GM04504 (cell line): ENCODE data around the gene MTURN.
A peak's percentile ranks its signal among the peaks of the same experiment; 100 is the strongest.
"Not testable (repeated sequence)": the region's sequence is repeated elsewhere in the genome, so short reads cannot be mapped to it uniquely, and the experiment has no call there.

Experiments used
- DNase-seq: peaks from one replicate; pipeline ENCODE4 v3.0.0-alpha.2; 2012; ENCODE audit warnings: low read depth

Gene MTURN

DNA sequence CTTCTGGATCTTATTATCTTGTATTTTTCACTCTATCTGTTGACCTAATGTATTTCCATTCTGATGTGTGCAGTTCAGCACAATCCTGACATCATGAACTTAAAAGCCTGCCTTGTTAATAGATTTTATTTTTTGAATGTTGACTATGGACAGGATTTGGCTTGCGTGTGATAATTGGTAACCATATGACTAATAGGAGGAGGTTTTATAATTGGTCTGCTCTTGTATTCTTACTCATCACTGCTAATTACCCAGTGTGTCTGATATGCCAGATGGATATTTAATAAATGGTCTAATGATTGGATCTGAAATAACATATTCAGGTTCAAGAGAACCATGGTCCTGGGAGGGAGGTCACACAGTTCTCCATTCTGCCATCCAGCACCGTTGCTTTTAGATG lies 45.9 kb downstream of the MTURN start:
- no peak for DNase-seq

DNA sequence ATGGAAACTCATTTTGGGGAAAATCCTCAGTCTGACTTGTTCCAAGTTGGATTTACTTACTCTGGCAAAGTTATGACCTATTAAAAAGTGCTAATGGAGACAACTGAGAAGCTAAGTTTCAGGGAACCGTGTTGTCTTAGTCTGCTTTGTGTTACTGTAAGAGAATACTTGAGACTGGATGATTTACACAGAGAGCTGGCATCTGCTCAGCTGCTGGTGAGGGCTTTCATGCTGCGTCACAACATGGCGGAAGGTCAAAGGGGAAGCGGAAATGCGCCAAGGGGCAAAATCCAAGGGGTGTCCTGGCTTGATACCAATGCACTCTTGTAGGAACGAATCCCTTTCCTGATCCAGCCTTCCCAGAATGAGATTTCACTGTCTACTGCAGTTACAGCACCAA lies 46.4 kb downstream of the MTURN start:
- no peak for DNase-seq

DNA sequence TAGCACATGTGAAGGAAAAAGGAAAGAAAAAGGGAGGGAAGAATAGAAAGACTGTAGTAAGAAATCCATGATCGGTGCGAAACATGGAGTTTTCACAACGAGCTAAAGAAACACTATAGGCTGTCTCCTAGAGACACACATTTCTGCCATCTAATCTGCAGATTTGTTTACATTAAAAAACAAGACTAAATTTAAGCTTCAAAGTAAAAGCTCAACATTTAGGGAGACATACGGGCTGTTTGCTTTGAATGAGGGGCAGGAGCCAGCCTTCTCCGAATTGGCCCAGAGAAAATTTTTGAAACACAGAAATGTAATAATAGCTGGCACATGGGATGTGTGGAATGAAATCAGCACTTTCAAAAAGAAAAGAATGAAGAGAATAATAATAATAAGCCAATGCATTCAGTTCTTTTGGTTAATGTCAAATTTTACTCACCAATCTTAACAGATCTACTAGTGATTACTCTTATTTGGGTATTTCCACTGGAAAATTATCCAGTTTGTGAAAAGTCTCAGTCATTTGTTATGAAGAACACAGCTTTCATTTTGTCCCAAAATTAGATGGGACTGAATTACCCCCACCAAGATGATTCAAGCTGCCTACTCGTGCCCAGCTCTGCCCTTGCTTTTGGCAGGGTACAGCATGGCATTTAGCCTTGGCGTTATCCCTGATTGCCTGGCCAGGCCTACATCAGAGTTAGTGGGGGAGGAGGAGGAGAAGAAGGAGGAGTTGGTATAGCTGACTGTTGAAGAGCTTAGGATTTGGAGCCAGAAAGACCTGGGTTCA lies 47.1 kb downstream of the MTURN start:
- DNase-seq = no peak

DNA sequence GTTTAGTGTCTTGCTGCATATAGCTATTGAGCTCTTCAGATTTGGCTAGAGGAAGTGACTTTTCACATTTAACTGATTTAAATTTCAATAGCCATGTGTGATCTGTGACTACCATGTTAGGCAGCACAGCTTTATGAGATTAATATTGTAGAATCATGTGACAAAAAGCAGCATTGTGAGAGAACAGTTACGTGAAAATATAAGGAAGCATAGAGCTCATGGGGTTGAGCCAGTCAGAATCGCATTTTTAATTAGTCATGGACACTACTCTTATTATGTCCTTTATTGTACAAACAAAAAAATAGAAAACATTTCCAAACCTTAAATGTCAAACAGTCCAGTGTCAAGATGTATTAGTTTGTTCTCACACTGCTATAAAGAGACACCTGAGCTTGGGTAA lies 48.0 kb downstream of the MTURN start:
- DNase-seq = no peak

DNA sequence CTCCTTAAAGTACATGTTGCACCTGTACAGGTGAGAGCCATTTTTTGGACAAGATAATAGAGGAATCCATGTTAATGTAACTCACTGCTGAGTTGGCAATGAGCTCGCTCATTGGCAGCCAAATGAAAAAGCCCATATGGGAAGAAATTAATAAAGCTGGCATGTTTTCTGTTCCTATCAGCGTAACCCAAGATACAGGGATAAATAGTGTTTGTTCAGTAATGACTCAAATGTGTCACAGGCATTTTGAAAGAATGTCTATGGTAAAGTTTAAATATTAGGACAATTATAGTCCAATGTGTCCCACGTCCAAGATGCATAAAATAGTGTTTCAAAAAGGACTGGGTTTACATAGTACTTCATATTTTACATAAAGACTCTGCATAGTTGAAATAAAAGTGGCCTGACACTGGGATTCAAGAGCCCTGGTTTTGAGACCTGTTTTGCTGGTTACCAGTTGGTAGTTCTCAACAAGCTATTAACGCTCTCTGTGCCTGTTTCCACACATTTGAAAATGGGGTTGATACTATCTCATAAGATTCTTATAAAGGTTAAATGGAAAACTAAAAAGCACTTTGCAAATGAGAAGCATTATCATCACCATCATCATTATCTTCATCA lies 49.1 kb downstream of the MTURN start:
- DNase-seq = no peak

DNA sequence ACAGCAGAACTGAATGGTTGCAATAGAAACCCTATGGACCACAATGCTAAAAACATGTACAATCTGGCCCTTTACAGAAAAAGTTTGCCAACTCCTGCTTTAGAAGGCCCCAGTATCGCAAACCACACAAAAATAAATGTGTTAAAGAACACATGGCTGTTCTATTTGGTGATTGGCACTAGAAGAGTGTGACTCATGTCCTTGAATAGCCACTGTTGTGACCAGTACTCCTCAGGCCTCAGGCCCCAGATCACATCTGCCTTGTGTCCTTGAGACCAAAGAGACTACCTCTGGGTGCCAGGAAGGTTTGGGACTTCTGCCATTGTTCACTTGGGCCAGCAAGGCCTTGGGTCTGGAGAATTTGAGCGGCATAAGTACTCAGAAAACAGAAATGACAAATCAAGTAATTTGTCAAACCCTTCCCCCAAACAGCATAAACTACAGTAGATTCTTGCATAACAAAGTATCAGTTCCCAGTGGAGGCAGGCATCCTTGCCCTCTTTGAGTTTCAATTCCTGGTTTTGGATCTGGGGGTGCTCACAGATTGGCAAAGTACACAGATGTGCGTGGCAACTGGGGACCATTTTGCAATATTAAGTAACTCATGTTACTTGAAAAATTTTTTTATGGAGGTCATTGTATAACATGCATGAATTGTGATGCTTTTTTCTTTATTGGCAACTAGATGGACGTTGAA lies 50.2 kb downstream of the MTURN start:
- no peak for DNase-seq

DNA sequence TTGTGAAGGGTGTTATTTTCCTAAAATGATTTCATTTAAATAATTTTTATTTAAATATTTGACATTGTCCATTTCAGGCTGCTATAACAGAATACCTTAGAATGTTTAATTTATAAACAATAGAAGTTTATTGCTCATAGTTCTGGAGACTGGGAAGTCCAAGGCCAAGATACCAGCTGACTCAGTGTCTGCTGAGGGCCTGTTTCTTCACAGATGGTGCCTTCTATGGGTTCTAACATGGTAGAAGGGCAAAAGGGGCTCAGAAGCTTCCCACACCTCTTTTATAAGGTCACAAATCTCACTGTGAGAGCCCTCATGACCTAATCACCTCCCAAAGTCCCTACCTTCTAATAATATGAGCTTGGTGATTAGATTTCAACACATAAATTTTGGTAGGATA lies 50.7 kb downstream of the MTURN start:
- DNase-seq = no peak

DNA sequence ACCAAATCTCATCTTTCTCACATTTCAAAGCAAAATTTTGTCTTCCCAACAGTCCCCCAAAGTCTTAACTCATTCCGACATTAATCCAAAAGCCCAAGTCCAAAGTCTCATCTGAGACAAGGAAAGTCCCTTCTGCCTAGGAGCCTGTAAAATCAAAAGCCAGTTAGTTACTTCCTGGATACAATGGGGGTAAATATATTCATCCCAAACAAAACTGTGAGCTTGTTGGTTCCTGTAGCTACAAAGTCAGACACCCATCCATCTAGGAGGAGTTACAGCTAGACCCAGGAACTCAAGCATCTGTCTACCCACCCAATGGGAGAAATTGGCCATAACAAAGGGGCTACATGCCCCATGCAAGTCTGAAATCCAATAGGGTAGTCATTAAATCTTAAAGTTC lies 51.9 kb downstream of the MTURN start:
- DNase-seq = no peak

DNA sequence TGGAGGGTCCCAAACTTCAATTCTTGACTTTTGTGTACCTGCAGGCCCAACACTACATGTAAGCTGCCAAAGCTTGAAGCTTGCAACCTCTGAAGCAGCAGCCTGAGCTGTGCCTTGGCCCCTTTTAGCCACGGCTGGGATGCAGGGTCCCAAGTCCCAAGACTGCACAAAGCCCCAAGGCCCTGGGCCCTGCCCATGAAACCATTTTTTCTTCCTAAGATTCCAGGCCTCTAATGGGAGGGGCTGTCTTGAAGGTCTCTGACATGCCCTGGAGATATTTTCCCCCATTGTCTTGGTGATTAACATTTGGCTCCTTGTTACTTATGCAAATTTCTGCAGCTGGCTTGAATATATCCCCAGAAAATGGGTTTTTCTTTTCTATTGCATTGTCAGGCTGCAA lies 52.7 kb downstream of the MTURN start:
- DNase-seq = no peak

DNA sequence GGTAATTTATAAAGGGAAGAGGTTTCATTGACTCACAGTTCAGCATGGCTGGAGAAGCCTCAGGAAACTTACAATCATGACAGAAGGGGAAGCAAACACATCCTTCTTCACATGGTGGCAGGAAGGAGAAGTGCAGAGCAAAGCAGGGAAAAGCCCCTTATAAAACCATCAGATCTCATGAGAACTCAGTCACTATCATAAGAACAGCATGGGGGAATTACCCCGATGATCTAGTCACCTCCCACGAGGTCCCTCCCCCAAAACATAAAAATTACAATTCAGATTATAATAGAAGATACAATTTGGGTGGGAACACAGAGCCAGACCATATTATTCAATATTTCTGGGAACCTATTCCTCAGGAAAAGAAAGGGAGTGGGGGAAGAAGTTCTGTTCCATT lies 53.6 kb downstream of the MTURN start:
- DNase-seq = not testable (repeated sequence)

DNA sequence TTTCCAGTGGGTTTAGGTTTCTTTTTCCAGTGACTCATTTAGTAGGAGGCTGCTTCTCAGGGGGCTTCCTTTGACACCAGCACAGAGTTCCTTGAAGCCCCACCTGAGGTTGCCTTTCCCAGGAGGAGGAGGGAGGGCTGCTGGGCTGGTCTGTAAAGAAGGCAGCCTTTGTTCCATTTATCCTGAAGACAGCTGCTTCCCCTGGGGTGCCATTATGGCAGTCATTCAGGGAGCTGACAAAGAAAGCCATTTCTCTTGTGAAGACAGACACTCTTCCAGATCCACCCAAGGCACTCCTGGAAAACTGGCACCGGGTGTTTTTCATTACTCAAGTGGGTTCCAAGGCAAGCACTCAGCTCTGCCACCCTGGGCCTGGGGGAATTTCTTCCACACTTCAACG lies 54.0 kb downstream of the MTURN start:
- DNase-seq = no peak

DNA sequence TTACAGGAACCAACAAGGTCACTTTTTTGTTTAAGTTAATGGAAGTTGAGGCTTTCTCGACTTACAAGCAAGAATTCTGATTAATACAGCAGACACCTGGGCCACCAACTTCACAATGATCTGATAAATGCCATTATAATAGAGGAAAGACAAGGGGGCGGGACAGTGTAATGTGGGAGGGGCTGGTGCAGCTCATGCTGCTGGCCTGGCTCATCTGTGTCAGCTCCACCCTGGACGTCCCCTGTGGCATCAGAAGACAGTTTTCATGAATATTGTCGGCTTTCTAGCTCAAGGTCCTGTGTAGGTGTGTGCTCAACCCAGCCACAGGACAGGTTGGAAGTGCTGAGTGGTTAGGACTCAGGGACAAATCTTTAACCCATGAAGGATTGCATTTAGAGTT lies 57.0 kb downstream of the MTURN start:
- DNase-seq = no peak

DNA sequence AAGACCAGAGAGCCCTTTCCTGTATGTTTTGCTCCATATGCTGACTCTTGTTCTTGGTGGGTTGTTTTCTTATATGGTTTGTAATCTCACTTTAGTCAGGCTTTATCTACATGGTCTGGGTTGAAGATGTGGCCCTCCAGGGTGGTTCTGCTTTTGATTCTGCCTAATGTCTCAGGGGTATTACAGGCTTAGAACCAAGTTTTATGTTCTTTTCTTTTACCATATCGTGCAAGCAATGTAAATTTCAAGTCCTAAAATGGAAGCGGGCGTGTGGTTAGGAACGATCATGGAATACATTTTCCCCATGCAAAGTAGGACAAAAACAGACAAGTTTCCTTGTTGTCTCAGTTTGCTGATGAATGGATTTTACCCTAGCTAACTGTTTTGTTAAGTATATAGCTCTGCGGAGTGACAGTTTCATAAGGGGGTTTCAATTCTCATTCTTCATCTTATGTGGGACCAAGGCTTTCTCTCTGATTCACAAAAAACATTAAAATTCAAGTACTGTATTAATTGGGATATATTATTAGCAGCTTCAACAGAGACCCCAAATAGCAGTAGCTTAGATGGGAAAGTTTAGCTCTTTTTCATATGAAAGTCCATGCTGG lies 58.7 kb downstream of the MTURN start:
- DNase-seq = no peak

DNA sequence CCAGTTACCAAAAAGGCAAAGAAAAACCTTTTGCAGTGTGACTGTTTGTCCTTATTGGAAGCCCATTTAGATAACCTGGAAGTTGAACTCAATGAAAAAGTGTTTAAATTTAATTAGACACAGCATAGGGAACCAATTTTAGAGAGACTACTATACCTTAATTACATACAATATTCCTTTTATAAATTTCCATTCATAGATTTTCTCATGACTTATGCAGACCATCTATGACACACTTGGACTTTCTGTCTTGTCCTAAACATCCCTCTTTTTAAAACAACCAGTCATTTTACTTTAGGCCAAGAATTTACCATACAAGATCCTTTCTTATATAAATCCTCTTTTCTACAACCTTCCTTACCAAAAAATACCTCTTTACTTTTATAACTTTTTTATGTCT lies 61.6 kb downstream of the MTURN start:
- DNase-seq = no peak

DNA sequence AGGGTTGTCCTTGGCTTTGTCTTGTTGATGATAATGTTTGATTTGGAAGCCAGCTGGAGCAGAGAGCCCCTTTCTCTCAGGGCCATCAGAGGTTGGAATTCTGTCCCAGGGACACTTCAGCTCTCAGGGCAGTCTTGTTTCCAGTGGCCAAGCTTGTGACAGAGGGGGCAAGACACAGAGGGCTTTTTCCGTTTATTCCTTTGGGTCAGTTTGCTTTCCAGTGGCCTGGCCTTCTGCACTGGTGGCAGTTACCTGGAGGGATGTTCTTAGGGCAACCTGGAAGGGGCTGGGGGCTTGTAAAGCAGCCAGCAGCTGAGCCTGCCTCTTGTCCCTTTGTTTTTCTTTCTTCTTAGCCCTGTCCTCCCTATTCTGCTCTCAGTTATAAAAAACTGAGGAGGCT lies 62.7 kb downstream of the MTURN start:
- no peak for DNase-seq

DNA sequence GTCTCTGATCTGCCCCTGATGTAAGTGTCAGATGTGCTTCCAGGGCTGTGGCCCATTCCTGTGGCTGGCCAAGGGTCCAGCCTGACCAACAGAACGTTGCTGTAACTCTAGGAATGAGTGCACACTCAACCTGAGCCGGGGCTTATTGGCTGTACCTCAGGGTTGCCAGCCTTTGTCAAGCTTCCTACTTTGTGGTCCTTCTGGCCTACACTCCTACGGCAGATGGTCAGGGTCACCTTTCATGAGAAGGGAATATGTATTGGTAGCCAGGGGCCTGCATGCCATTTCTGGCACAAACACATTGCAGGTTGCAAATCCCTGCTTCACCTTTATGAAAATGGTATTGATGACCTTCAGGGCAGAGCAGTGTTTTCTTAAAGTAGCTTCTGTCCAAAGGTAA lies 64.5 kb downstream of the MTURN start:
- DNase-seq = no peak

DNA sequence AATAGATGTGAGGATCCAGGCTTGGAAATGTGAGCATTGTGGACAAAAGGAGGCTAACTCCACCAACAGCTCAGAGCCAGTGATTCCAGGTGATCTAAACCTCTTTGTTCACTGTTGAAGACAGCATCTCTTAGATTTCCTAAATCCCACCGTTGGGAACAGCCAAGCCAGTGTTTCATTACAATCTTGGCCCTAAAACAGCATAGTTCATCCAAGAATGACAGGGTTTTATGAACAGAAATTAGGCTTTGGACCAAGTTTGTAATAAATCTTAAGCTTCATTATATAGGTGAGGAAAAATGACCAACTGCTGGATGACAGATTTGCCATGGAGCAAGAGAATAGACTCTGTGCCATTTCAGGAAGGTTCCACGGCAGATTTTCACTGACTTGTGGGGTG lies 65.8 kb downstream of the MTURN start:
- no peak for DNase-seq

DNA sequence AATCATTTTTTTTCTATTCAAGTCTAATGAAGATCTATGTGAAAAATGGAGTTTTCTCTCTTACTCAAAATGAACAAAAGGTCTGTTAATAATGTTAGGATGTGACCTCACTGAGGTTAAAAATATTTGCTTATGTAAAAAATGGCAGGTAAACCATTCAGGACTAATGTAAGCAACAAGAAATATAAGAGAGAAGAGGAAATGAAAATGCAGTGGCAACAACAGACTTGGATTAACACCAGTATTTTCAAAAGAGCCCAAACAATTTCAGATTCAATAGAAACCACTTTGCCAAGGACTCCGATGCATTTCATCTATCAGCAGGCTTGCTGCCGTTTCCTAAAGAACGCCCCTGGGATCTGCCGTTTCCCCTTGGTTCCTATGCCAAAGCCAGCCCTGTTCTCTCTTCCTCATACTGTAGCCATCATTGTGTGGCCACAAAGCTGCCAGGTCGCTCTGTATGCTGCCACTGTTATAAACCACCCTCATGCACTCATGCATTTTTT lies 66.4 kb downstream of the MTURN start:
- no peak for DNase-seq

DNA sequence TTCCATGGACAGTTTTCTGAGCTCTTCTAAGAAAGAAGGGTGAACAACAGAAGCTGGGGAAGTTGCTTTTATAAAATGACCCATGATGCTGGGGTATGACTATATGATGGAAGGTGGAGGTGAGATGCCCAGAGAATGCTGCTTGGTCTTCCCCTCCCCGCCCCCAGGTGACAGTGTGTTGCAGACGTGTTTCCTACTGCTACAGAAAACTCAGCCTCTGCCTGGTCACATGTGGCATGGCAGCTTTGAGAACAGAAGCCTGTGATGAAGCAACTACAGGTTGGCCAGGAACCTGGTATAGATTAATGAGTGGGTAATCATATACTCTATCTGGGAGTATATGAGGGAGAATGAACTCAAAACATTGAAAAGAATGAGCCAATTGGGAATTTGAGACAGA lies 67.1 kb downstream of the MTURN start:
- DNase-seq = no peak

DNA sequence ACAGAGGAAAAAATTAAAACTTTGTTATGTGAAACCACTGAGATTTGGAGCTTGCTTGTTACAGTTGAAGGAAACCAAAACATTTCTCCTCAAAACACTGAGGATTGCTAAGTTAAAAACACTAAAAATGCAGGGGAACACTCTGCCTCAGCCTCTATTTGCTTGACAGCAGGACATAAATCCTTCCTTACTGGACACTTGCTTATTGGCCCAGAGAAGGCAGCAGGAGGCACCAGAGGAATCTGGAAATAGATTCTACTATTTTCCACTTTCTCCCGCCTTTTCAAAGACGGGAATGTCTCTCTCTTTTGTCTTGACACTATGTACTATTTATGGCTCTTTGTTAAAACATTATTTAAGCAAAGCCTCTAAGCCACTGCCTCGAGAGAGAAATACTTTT lies 67.9 kb downstream of the MTURN start:
- no peak for DNase-seq

DNA sequence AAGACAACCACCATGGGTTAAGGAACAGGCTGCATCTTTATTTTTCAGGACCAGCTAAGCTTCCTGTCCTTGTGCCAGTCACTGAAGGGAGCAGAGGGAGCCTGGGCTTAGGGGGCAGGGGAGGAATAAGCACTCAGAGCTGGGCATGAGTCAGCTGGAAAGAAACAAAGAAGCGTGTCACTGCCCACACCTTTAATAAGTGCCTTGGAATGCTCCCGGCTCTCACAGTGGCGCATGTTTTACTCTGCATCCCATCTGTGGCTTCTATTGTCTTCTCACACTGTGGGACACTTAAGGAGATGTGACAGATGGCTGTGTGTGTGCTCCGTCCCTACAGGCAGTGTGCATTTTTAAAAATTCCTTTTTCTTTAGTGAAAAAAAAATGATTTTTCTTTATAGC lies 71.7 kb downstream of the MTURN start:
- peak; percentile 14 for DNase-seq

DNA sequence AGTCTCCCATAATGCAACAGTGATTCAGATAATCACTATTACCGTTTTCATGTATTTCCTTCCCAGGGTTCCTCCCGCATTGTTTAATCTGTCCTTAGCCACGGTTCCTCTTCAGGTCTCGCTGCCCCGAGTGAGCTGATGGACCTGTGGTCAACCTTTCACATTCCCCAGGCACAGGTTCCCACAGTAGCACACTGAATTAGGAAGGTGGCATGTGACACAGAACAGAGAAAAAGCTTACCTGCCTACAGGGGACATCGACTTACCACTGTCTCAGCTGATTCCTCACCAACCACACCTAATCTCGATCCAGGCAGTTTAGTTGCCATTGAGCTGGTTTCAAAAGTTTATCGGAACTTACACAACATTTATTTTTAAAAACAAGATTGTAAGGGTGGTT lies 72.2 kb downstream of the MTURN start:
- DNase-seq = no peak

DNA sequence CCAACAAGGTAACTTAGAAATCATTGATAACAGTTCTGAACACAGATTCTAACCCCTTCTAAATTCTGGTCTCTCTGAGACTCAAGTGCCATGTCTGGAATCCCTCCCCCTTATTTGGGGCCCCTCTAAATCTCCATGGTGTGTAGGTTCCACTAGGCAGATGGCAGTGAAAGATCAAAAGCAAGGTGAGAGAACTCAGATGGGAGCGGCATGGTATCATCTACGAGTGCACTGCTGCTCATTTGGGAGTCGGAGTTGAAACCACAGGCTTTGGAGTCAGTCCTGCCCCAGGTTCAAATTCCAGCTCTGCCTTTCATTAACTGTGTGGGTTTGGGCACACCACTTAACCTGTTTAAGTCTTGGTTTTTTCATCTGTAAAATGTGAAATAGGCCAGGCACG lies 72.6 kb downstream of the MTURN start:
- no peak for DNase-seq
